ENCODE measurements around the gene WASHC2C.
A peak's percentile ranks its signal among the peaks of the same experiment; 100 is the strongest.
"Not testable (repeated sequence)": the region's sequence is repeated elsewhere in the genome, so short reads cannot be mapped to it uniquely, and the experiment has no call there.

The WASHC2C gene

DNA sequence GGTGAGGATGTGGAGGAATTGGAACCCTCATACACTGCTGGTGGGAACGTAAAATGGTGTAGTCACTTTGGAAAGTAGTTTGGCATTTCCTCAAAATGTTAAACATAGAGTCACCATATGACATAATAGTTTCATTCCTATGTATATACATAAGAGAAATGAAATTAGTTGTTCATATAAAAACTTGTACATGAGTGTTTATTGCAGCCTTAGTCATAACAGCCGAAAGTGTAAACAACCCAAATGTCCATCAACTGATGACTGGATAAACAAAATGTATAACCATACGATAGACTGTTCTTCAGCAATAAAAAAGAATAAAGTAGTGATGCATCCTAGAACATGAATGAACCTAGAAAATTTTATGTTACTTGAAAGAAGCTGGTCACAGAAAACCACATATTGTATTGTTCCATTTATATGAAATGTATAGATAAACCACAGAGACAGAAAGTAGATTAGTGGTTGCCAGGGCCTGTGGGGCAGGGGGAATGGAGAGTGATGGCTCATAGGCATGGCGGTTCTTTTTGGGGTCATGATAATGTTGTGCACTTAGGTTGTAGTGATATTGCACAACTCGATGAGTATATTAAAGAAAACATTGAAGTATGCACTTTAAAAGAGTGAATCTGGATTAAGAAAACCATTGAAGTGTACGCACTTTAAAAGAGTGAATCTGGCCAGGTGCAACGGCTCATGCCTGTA, 44.8 kb downstream of the WASHC2C start:
- DNase-seq, result not testable (repeated sequence)

DNA sequence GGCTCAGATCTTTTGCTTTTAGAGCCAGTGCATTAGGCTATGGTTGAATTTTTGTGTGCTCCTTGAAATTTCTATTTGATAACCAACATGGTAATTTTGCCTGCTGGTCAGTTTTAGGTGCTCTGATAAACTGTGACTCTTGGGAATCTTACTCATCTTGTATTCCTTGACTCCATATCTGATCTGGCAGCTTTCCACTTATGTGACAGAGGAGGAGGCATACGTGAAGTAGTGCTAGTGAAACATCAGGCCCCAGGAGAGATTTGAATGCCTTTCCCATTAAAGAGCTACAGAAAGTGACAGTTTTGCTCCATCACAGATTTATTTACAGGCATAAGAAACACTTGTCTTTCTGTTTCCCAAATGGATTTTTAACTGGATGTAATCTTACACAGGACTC, 59.2 kb downstream of the WASHC2C start:
- not testable (repeated sequence) for DNase-seq

DNA sequence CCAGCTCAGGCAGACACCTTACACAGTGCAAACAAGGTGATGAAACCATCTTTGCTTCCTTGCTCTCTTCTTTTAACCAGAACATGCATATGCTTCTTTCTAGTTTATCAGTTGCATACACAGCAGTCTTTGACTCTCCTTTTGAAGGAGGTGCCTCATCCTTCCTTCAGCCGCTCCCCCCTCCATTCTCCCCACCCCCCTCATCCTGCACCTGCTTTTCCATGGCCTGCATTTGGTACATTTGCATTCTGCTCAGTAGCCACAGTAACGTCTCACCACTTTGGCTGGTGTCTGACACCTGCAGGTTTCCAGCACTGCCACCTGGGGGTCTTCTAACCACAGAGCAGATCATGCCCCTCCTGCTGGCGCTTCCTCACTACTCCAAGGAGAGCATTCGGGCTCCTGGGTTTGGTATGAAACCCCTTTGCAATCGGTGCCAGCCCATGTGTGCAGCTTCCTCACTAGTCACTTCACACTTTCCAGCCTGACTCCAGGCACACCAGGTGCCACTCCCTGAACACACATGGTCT, 60.2 kb downstream of the WASHC2C start:
- not testable (repeated sequence) for DNase-seq

DNA sequence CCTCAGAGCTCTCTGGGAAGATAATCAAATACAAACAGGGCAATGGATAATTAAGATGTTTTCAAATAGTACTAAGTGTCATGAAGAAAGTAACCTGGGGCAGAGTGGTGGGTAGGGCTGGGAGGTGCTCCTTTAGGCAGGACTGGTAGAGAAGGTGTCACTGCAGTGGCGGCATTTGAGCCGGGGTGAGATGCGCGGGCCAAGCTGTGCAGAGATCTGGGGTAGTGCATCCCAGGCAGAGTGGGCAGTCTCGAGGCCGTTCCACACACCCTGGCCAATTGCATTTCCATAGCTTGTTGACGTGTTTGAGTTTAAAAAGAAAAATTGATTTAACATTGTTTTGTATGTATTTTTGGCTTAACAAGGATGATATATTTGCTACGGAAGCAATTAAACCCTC, 62.9 kb downstream of the WASHC2C start:
- not testable (repeated sequence) for DNase-seq

DNA sequence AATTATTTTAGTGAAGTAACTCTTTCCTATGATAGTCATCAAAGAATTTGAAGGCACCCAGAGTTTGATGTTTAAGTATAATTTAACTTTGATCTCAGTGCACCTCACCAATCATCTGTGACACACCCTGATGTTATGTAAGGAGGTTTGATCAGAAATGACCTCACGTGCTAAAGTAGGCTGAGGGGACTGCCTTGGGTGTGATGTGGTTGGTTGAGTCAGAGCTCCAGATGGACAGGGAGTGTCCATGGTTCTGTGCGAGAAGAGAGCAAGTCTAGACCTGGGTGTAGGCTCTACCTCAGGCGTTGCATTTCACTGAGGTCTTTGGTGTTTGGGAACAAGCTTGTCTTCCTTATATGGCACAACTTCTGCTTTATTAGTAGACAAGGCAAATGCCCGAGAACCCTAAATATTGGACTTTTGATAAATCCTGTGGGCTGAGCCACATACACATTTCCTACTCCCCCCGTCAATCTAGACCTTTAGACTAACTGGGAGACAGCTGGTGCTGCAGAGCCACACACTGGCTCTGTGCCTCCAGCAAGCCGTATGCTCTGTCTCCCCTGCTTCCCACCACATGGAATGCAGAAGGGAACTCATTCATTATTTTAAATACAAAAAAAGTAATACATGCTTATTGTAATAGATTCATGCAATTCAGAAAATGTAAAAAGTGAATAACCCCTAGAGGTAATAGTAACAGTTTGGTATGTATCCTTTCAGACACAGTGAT, 63.8 kb downstream of the WASHC2C start:
- DNase-seq, result not testable (repeated sequence)

DNA sequence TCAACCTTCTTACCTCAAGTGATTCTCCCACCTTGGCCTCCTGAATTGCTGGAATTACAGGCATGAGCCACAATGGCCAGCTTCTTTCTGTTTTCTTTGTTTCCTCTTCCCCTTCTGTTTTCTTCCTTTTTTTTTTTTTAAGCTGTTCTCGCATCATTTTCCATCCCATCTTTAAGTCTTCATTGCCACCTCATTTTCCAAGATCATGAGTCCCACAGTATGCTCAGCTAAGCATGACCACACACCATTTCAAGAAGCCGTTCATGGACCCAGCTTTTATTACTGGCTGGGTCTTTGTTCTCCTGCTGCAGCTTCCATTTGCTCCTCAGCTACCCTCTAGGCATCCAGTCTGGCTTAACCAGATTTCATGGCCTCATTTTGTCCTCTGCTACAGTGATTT, 67.7 kb downstream of the WASHC2C start:
- not testable (repeated sequence) for DNase-seq

DNA sequence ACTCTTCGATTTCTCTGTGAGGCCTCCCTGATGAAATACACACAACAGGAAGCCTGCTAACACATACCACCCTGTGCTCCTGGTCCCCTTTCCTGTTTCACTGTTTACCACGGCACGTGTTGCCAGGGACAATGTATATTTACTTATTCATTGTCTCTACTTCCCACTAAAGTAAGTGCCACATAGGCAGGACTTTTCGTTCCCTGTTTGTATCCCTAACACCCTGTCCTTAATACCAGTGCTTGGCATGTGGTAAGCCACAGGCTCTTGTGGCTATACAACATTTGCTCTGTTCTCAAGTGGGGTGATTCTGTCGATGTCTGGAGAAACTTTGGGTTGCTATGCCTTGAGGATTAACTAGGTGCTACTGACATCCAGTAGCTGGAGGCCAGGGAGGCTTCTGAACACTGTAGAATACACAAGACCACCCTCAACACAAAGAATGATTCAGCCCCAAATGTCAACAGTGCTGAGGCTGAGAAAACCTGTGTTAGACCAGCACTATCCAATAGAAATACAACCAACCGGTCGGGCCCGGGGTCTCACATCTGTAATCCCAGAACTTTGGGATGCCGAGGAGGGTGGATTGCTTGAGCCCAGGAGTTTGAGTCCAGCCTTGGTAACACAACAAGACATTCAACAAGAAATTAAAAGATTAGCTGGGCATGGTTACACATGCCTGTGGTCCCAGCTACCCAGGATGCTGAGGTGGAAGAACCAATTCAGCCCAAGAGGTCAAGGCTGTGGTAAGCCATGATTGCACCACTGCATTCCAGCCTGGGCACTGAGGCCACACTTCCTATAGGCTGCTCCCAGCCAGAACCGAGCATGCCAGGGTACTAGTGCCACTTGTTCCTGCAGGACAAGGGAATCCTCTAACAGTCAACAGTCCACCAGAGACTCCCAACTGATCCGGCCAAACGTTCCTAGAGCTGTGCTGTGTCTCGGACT, 76.3 kb downstream of the WASHC2C start:
- peak; percentile 0 to 4 for DNase-seq

DNA sequence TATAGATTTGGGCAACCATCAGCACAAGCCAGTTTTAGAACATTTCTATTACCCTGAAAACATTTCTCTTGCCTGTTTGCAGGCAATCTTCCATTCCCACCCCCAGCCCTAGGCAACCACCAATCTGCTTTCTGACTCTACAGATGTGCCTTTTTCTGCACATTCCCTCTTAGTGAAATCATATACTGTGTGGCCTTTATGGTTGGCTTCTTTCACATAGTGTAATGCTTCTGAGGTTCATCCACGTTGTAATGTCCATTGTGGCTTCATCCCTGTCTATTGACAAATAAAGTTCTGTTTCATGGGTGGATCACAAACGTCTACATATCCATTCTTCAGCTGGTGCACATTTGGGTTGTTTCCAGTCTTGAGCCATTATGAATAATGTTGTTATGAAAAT, 77.9 kb downstream of the WASHC2C start:
- DNase-seq, result not testable (repeated sequence)

DNA sequence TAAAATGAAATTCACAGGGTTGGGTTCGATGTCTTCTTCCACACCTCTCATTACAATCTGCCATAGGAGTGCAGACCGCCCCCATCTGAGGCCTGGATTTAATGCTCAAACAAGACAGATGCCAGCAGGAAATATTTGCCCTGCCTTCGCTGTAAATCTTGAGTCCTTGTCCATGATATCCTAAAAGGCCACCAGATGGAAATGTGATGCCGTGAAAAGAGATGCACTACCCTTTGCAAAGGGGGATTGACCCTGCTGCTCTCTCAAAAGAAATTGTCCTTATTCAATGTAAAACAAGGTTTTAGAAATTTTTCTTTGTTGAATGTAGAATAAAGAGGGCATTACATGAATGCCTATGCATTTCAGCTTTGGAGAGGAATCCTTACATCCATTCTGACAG, 82.8 kb downstream of the WASHC2C start:
- no peak for DNase-seq

DNA sequence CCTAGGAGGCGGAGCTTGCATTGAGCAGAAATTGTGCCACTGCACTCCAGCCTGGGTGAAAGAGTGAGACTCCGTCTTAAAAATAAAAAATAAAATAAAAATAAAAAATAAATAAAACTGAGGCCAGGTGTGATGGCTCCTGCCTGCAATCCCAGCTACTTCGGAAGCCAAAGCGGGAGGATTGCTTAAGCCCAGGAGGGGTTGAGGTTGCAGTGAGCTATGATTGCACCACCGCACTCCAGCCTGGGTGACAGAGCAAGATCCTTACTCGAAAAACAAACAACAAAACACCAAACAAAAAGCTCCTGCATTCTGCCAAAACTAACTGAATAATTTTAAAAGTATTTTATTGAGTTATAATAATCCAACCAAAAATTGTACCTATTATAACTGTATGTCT, 84.0 kb downstream of the WASHC2C start:
- peak; percentile 5 to 14 for DNase-seq

DNA sequence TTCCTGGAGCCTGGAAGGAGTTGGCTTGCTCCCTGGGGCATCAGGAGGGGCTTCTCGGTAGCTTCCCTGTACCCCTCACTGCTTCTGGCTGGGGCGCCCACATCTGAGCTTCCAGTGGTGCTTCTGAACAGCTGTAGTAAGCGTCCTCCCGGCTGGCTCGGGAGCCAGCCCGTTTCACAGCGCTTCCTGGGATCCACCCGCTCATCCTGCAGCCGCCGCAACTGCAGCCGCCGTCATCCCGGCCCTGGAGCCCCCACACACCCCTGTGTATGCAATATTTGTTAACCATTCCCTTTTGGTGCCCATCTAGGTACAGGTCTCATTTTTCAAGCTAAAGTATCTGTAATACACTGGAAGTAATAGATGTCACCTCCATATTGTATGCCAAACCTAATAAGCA, 85.9 kb downstream of the WASHC2C start:
- not testable (repeated sequence) for DNase-seq

DNA sequence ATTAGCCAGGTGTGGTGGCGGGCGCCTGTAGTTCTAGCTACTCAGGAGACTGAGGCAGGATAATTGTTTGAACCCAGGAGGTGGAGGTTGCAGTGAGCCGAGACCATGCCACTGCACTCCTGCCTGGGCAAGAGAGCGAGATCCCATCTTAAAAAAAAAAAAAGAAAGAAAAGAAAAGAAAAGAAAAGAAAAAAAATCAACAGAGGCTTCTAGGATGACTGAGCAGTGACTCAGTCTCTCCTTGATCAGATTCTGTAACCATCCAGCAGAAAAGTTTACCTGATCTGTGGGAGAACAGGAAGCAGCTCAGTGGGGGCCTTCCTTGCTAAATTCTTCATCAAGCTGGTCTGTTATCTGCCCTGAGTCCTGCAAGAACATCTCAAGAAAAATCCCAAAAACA, 87.1 kb downstream of the WASHC2C start:
- not testable (repeated sequence) for DNase-seq

DNA sequence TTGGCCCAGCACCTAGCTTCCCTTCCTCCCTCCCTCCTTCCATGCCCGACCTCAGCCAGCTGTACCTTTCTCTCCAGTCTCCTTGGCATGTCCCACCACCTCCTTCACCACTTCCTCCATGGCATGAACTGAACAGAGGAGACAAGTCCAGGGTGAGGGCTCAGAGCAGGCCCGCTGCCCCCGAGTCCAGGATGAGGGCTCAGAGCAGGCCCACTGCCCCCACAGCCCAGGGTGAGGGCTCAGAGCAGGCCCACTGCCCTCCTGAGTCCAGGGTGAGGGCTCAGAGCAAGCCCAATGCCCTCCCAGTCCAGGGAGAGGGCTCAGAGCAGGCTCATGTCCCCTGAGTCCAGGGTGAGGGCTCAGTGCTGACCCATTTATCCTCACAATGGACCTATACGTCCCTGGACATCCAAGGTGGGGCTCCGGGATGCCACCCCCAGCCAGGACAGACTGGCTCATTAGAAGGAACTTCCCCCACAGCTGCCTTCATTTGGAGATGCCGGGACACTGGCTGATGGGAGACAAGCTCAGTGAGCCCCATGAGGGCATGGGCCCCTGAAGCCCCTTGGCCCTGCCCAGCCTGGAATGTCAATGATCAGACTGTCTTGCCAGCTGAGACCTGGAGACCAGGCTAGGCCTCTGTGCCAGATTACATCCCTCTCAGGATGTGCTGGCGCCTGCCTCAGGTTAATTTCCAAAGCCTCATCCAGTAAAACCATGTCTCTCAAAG, 90.2 kb downstream of the WASHC2C start:
- no peak for DNase-seq

DNA sequence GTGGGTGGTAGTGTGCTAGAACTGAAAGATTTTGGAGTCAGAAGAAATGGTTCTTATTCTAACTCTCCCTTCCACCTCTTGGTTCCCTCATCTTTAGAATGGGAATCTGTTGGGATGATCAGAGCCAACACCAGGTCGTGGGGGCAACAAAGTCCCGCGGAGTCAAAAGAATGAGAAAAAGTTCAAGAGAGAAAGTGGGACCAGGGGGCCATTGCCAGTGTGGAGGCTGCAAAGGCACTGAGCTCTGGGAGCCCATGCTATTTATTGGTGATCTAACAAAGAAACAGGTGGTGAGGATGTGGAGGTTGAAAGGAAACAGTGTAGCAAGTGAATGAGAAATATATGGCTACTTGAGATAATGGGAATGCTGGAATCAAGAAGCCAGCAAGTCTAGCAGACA, 90.8 kb downstream of the WASHC2C start:
- no peak for DNase-seq

DNA sequence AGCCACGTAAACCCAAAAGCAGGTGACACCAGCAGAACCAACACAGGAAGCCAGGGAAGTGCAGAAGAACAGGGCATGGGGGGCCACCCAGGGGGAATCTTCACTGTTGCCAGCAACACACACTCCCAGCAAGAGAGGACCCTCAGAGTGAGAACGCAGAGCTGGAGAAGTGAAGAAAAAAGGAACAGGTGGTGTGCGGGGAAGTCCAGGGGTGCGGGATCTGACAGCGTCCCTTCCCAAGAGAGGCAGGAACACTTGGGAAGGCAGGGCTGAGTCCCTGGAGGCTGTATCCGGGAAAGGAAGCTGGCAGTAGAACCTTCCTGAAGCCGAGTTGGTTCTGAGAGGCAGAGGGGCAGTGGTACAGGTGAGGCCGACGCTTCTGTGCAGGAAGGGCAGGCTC, 92.5 kb downstream of the WASHC2C start:
- no peak for DNase-seq

DNA sequence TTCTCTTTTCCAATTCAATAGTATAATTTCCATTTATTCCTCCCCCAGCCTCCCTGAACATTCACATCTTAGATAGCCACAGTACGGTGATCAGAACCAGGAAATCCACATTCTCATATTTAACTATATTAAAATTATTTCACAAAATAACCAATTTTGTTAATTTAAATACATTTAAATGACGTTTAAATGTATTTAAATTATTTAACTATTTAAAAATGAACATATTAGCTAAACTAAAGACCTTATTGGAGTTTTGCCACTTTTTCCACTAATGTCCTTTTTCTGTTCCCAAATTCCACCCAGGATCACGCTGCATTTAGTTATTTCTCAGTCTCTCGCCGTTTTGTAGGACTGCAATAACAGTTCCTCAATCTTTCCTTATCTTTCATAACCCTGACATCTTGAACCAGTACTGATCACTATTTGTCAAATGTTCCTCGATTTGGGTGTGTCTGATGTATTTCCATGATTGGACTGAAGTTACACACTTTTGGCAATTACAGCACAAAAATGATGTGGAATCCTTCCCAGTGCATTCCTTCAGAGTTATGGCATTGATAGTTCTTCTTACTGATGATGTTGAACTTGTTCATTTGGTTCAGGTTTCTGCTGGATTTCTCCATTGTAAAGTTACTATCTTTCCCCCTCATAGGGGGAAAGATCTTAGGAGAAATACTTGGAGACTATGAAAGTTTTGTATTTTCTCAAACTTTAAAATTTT, 93.2 kb downstream of the WASHC2C start:
- peak in 1 of 2 donors; percentile 2 for DNase-seq

DNA sequence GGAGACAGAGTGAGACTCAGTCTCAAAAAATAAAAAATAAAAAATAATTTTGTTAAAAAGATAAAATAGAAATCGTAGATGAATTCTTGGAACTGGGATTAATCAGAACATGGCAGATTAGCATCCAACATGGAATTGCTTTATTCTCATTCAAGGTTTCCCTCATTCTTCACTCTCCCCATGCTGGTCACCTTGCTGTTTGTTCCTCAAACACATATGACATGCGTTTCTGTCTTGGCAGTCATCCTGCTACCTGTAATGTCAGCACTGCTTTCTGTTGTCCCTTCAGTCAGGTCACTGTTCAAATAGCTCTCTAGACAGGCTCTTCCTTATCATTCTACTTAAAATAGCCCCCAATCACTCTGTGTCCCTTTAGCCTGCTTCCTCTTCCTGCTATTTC, 95.9 kb downstream of the WASHC2C start:
- DNase-seq, result not testable (repeated sequence)
